GM12878 (cell line): ENCODE results near the gene PAX6. TPM values are rescaled to one million over a fixed set of nuclear protein-coding genes. Genes with fewer than 3 reads are reported as not detected.

Source experiments
- CTCF ChIP-seq, 3 experiments: IDR thresholded peaks in 2 of 3; conservative IDR thresholded peaks in 1 of 3; 2 replicates each; pipeline ENCODE4 v1.5.1; 2011; ENCODE audit warnings: low read depth in 3 of 3, low read length in 3 of 3, mild to moderate bottlenecking in 3 of 3, control low read depth in 2 of 3, moderate library complexity in 2 of 3, inconsistent platforms in 1 of 3, mixed read lengths in 1 of 3; ENCODE audit not compliant: control insufficient read depth in 2 of 3, insufficient read depth in 1 of 3; ENCODE audit errors: extremely low read depth in 1 of 3
- HDAC6 ChIP-seq: fragments of 200-600 bp; sonication (generic); IDR thresholded peaks from one replicate; pipeline ENCODE4 v1.8.0; 2017; ENCODE audit warnings: antibody characterized with exemption; ENCODE audit not compliant: unreplicated experiment
- ZNF687 ChIP-seq: fragments of 450-650 bp; IDR thresholded peaks from 2 replicates; pipeline ENCODE4 v1.6.1; 2017; ENCODE audit warnings: mild to moderate bottlenecking, moderate library complexity
- polyA plus RNA-seq, 11 experiments: library from polyadenylated mRNA; depleted of rRNA in 4 of 11; unstranded in 6 of 11; stranded (reverse) in 5 of 11; fragments of >200 nt; fragmentation: Nextera tagmentation in 4 of 11; fragmentation: Illumina TruSeq in 1 of 11; extraction: Ambion mirVana in 4 of 11; extraction: Trizol in 1 of 11; gene quantifications; 1 replicate in 1 of 11; 2 replicates in 10 of 11; pipeline versions ENCODE4 v1.2.1 to v1.2.3, GENCODE V29; 2011 to 2016; ENCODE audit warnings: inconsistent platforms in 2 of 11, missing spikeins in 2 of 11, low read depth in 1 of 11
- total RNA-seq, 4 experiments: library from RNA; depleted of rRNA in 3 of 4; stranded (reverse); fragments of >200 nt in 3 of 4; fragmentation: Illumina TruSeq in 1 of 4; extraction: Trizol in 1 of 4; gene quantifications; 2 replicates each; pipeline versions ENCODE4 v1.2.1 to v1.2.3, GENCODE V29; 2013 to 2021

PAX6 gene
- total and polyA plus RNA-seq, 10 of the 15 experiments (the other 5 are each of a cell fraction or from before 2014, with no cell fraction given) = 0.06 to 0.26 (median 0.10) TPM; not detected in 3

- no peak for TF ChIP-seq ZNF687
- no peak for TF ChIP-seq HDAC6
- no peak for TF ChIP-seq CTCF (IDR thresholded peaks at IDR 0.05 in 2 of 3, conservative IDR thresholded peaks at IDR 0.05 in 1 of 3; ENCODE audit: control insufficient read depth in 2 of 3, extremely low read depth in 1 of 3, insufficient read depth in 1 of 3, low read depth in 3 of 3, low read length in 3 of 3)
Observed at GRCh38 chr11:31823644-31824331, 12.7 kb upstream of the PAX6 start (continued).
